SU-DHL-6 (cell line): ENCODE measurements around the gene TDRD7.

Experiments
- H2AFZ ChIP-seq: fragments of 200-600 bp; sonication (generic); 2 replicates; pipeline ENCODE4 v1.6.1; 2014; ENCODE audit warnings: low read depth, mild to moderate bottlenecking, moderate library complexity, mixed read lengths, antibody characterized with exemption, low read length; ENCODE audit not compliant: severe bottlenecking
- H3F3A ChIP-seq: fragments of 200-600 bp; shearing (Covaris generic); 2 replicates; pipeline ENCODE4 v1.6.0; 2016; ENCODE audit warnings: antibody characterized with exemption, mild to moderate bottlenecking; ENCODE audit not compliant: insufficient read depth
- H3K27ac ChIP-seq: fragments of 200-600 bp; sonication (generic); 2 replicates; pipeline ENCODE4 v1.5.1; 2016; ENCODE audit warnings: low read depth, mild to moderate bottlenecking, low read length, moderate library complexity, mixed read lengths
- H3K27me3 ChIP-seq: fragments of 200-600 bp; sonication (generic), shearing (Covaris generic); 2 replicates; pipeline ENCODE4 v1.6.0; 2014; ENCODE audit warnings: mild to moderate bottlenecking, low read length
- H3K36me3 ChIP-seq: fragments of 200-600 bp; sonication (generic); 2 replicates; pipeline ENCODE4 v1.6.1; 2014; ENCODE audit warnings: mild to moderate bottlenecking, low read length, mixed read lengths
- H3K4me2 ChIP-seq: fragments of 300-600, 200-600 bp; shearing (Covaris generic), sonication (generic); 2 replicates; pipeline ENCODE4 v1.6.0; 2014; ENCODE audit warnings: low read length, low read depth, mild to moderate bottlenecking; ENCODE audit not compliant: poor library complexity, severe bottlenecking
- H3K4me3 ChIP-seq: fragments of 200-600 bp; sonication (generic); 2 replicates; pipeline ENCODE4 v1.5.1; 2014; ENCODE audit warnings: antibody characterized with exemption, low read length, mild to moderate bottlenecking, mixed read lengths; ENCODE audit not compliant: insufficient read depth, poor library complexity, severe bottlenecking
- H3K79me2 ChIP-seq: fragments of 200-600 bp; sonication (generic); 2 replicates; pipeline ENCODE4 v1.6.1; 2014; ENCODE audit warnings: mild to moderate bottlenecking, low read length, moderate library complexity; ENCODE audit not compliant: insufficient read depth
- H3K9ac ChIP-seq: fragments of 200-600 bp; sonication (generic); 2 replicates; pipeline ENCODE4 v1.7.0; 2014; ENCODE audit warnings: mild to moderate bottlenecking, low read length
- H3K9me2 ChIP-seq: fragments of 200-600 bp; sonication (generic); replicated peaks from 2 replicates; pipeline ENCODE4 v1.6.1; 2014; ENCODE audit warnings: low read length; ENCODE audit not compliant: insufficient read depth
- H3K9me3 ChIP-seq: fragments of 200-600 bp; sonication (generic); 2 replicates; pipeline ENCODE4 v1.6.1; 2014; ENCODE audit warnings: low read length, mixed read lengths; ENCODE audit not compliant: insufficient read depth
- H4K20me1 ChIP-seq: fragments of 200-600 bp; sonication (generic); 2 replicates; pipeline ENCODE4 v1.6.1; 2014; ENCODE audit warnings: low read depth, mild to moderate bottlenecking, antibody characterized with exemption, low read length, moderate library complexity, mixed read lengths
- EZH2phosphoT487 ChIP-seq: fragments of 200-600 bp; sonication (generic), shearing (Covaris generic); conservative IDR thresholded peaks from 2 replicates; pipeline ENCODE4 v1.6.1; 2018; ENCODE audit warnings: mild to moderate bottlenecking, antibody characterized with exemption, low read length, moderate library complexity, mixed read lengths
- TF ChIP-seq, protein P1 (sequence below): fragments of 200-600 bp; sonication (generic); IDR thresholded peaks from one replicate; pipeline ENCODE4 v1.5.1; 2017; ENCODE audit warnings: antibody characterized with exemption, mild to moderate bottlenecking, low read length, moderate library complexity; ENCODE audit not compliant: insufficient read depth, poor library complexity, severe bottlenecking

The TDRD7 gene

DNA sequence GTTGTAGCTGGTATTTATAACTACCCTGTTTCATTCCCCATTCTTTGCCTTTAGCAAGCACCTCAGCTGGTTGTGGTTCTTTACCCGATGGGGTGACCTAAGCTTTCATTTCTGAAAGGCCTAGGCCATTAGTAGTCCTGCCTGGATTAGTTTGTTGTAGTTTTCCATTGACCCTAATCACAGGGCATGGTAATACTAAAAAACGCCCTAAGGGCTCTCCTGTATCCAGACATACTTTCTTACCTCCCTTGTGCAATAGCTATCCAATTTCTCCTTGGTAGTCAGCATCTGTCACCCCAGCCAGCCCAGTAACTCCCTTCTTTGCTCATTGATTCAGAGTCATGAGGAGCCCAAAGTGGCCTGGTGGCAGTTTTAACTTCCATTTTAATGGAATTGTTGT lies 113.6 kb downstream of the TDRD7 start:
- Histone ChIP-seq H3K36me3 (no peaks in the 10 kb centered on the region), H3K79me2 (no peaks in the 10 kb centered on the region)

DNA sequence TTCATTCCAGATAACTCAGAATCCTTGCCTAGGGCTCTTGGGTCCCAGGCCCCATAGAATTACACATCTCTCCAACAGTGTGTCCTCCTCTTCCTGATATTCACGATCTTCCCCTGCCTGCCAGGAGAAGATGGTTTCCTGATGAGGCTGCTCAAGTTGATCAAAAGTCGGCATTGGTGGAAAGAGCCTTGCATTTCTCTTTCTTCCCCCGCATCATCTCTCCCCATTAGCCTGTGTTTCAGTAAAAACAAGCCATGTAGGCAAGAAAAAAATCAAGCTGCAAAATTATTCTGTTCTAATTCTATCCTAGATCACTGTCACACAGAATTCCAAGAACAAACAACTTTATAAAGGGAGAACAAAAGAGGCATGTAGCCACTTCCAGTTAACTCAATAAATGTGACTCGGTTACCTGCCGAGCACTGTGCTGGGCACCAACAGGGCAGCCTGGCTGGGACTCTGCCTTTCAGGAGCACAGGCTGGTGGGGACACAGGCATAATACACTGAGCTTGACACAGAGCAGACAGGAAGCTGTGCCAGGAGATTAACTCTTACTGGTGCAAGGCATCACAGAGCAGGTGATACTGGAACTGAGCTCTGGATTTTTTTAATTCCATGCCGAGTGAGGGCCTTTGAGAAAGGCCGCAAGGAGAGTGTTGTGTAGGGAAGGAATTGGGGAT lies 115.1 kb downstream of the TDRD7 start:
- no peaks in the 10 kb centered on the region for H3K9me2 ChIP-seq
- no peak overlapping the region for H3K27ac ChIP-seq
- no peaks in the 10 kb centered on the region for H3K36me3 ChIP-seq
- no peaks in the 10 kb centered on the region for H3F3A ChIP-seq
- H2AFZ ChIP-seq: no peak overlapping the region
- no peak overlapping the region for H3K9ac ChIP-seq
- H3K9me3 ChIP-seq: no peaks in the 10 kb centered on the region
- H3K4me2 ChIP-seq: no peak overlapping the region
- H3K4me3 ChIP-seq: no peak overlapping the region
- no peaks in the 10 kb centered on the region for H3K27me3 ChIP-seq
- H4K20me1 ChIP-seq: no peaks in the 10 kb centered on the region
- TF ChIP-seq, protein P1, sequence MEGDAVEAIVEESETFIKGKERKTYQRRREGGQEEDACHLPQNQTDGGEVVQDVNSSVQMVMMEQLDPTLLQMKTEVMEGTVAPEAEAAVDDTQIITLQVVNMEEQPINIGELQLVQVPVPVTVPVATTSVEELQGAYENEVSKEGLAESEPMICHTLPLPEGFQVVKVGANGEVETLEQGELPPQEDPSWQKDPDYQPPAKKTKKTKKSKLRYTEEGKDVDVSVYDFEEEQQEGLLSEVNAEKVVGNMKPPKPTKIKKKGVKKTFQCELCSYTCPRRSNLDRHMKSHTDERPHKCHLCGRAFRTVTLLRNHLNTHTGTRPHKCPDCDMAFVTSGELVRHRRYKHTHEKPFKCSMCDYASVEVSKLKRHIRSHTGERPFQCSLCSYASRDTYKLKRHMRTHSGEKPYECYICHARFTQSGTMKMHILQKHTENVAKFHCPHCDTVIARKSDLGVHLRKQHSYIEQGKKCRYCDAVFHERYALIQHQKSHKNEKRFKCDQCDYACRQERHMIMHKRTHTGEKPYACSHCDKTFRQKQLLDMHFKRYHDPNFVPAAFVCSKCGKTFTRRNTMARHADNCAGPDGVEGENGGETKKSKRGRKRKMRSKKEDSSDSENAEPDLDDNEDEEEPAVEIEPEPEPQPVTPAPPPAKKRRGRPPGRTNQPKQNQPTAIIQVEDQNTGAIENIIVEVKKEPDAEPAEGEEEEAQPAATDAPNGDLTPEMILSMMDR: no peak
- TF ChIP-seq EZH2phosphoT487: no peak
- no peaks in the 10 kb centered on the region for H3K79me2 ChIP-seq

More for the DNA sequence above, 113.6 kb downstream of the TDRD7 start:
- H3F3A ChIP-seq: no peaks in the 10 kb centered on the region
- H3K4me2 ChIP-seq: no peak overlapping the region
- no peak overlapping the region for H2AFZ ChIP-seq
- no peak overlapping the region for H3K9ac ChIP-seq
- H3K27me3 ChIP-seq: no peaks in the 10 kb centered on the region
- no peak overlapping the region for H3K4me3 ChIP-seq
- H3K27ac ChIP-seq: no peak overlapping the region
- H3K9me3 ChIP-seq: no peaks in the 10 kb centered on the region
- no peak for TF ChIP-seq EZH2phosphoT487
- TF ChIP-seq, protein P1: no peak
- no peaks in the 10 kb centered on the region for H4K20me1 ChIP-seq
- no peaks in the 10 kb centered on the region for H3K9me2 ChIP-seq

DNA sequence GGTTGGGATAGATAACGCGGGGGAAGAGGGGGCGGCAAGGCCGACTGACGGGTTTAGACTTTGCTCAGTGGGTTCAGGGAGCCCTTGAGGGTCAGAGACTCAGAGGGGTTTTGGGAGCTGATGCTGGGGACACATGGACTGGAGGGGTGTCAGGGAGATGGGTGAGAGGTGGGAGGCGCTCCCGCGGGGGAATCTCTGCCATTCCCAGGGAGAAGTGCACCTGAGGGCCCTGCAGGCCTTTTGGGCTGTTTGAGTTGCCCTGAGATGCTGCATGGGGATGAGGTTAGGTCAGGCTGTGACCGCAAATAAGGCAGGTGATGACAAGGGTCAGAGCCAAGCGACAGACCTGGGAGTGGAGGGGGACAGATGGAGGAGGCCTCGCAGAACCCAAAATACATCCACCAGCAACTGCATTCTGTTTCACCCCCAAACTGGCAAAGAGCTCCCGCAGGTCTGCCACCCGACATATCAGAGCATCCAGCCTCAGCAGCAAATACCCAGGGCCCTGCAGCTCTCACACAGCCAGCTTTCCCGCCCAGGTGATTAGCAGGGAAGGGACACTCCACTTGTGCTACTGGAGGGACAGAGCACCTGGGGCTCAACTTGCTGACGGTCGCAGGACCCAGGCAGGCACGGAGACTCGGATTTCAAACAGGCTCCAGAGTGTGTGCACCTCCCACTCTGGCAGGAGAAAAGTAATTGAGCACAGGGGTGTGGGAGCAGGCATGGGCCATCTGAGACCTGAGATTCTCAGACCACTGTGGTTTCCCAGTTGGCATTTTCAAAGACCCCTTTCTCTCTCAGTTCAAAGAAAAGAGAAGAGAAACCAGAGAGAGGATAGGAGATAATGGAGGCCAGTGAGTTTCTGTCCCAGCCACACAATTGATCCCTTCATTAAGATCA lies 116.0 kb downstream of the TDRD7 start:
- no peak overlapping the region for H3K27ac ChIP-seq
- no peak overlapping the region for H3K9ac ChIP-seq
- H2AFZ ChIP-seq: no peak overlapping the region
- H3K9me2 ChIP-seq: no peaks in the 10 kb centered on the region
- no peaks in the 10 kb centered on the region for H3K9me3 ChIP-seq
- no peaks in the 10 kb centered on the region for H3K27me3 ChIP-seq
- H3K4me3 ChIP-seq: no peak overlapping the region
- TF ChIP-seq, protein P1: no peak
- TF ChIP-seq EZH2phosphoT487: no peak
- no peaks in the 10 kb centered on the region for H3K79me2 ChIP-seq
- H3K36me3 ChIP-seq: no peaks in the 10 kb centered on the region
- no peak overlapping the region for H3K4me2 ChIP-seq
- H4K20me1 ChIP-seq: no peaks in the 10 kb centered on the region
- H3F3A ChIP-seq: no peaks in the 10 kb centered on the region
